Skin epidermis (tissue), 12 donors: ENCODE data around the gene COMMD1.

Experiments
- H3K27ac ChIP-seq, 21 experiments: fragments of 200-600 bp; sonication (generic) in 11 of 21; one replicate each; pipeline ENCODE4 v1.5.0; 2020; ENCODE audit warnings: mild to moderate bottlenecking in 3 of 21, inconsistent platforms in 2 of 21, moderate library complexity in 2 of 21
- H3K4me3 ChIP-seq, 7 experiments: fragments of 200-600 bp; sonication (generic) in 2 of 7; one replicate each; pipeline ENCODE4 v1.5.0; 2020; ENCODE audit warnings: inconsistent platforms in 2 of 7, mild to moderate bottlenecking in 2 of 7, moderate library complexity in 1 of 7

Gene COMMD1

DNA sequence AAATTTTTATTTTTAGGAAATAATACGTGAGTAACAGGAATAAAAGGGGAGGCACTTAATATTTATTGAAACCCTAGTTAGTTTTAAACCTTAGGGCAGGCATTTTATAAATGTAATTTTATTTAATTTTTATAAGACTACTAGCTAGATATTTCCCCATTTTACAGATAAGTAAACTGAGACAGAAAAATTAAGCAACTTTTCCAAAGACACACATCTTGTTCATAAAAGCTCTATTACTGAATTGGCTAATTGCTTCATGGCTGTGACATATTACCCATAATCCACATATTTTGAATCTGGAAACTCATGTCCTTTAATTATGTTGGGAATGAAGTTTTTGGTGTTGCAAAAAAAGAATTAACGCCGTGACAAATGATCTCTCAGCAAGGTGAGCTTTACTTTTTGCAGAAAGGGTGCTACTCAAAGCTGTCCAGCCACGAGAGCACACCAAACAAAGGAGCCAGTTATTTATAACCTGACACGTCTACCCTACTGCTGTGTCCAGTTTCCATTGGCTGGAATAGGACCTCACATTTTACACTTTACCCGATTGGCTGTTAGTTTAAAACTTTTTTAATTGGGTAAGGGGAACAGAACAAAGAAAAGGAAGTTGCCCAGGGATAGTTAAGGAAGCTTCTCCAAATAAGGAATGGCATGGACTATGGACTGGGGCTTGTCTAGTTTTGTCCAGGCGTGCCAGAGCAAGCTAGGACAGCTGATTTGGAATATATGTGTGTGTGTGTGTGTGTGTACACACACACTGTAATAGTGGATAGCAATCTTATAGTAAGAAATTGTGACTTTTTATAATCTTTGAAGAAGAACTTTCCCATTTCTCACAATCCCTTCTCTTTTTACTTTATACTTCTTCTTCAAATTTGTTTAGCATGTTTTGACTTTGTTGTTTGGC lies 54.2 kb downstream of the COMMD1 start:
- Histone ChIP-seq H3K4me3 (no peak overlapping the region), H3K27ac (no peak overlapping the region)

DNA sequence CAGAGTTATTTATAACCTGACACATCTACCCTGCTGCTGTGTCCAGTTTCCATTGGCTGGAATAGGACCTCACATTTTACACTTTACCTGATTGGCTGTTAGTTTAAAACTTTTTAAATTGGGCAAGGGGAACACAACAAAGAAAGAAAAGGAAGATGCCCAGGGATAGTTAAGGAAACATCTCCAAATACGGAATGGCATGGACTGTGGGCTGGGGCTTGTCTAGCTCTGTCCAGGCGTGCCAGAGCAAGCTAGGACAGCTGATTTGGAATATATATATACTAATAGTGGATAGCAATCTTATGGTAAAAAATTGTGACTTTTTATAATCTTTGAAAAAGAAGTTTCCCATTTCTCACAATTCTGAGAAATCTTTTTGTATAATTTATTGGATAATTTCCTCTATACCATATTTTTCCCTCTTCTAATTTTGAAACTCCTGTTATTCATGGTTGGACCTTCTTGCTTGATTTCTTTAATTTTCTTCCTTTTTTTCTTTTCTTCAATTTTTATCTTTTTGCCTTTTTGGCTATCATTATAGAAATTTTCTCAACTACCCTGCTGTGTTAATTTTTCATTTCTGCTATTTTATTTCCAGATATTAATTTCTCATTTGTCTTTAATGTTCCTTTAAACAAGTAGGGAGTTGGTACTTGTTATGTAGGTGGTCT lies 55.9 kb downstream of the COMMD1 start:
- Histone ChIP-seq H3K4me3 (no peak overlapping the region), H3K27ac (no peak overlapping the region)

DNA sequence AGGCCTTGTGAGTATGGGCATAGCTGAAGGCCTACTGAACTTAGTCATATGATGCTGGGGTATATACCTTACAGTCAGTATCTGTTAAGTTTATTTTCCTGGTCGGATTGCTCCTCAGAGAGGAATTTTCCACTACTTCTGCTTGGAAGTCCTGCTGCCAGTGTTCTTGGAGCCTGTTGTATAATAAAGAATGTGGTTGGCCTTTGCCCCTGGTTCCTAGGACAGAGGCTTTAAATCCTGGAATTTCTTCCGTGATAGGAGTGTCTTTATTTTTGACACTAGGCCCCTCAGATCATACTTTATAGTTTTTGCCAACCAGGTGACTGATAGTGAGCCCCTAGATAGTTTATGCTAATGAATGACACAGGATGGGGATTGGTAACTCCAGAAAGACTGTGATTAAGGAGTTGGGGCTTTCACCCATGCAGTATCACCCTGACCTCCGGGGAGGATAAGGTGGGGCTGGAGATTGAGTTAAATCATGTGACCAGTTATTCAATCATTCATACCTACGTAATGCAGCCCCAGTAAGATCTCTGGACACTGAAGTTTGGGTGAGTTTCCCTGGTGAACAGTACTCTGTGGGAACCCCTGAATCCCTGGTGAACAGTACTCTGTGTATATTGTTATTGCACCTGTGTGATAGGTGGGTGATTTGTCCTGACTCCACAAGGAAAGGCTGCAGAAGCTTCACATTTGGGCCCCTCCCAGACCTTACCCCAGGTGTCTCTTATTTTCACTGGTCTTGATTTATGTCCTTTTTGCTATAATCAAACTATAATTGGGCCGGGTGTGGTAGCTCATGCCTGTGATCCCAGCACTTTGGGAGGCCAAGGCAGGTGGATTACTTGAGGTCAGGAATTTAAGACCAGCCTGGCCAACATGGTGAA lies 56.9 kb downstream of the COMMD1 start:
- no peak overlapping the region for H3K4me3 ChIP-seq
- no peak overlapping the region for H3K27ac ChIP-seq

DNA sequence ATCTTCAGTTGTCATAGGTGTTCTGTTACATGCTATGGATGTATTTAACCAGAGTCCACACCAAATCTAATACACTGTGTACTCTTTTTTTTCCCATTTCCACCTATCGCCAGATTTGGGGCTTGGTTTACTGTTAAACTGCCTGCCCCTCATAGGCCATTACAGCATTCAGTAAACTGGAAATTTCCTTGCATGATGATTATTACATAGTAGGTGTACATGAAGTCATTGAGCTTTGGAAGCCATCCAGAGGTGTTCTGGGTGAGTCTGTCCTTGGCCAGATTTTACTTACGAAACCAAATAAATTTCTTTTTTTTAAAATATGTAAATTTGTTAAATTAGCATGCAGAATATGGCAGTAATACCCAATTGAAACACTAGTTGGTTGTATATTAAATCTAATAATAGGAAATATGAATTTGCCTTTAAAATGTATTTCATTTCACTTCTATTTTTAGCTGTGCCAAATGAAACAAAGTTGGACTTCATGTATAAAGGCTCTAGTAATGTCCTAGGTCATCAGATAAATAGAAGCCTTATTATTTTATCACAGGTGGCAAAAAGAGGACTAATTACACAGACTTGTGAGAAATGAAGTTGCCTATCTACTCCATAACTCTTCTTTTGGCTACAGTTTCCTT lies 60.7 kb downstream of the COMMD1 start:
- no peak overlapping the region for H3K4me3 ChIP-seq
- H3K27ac ChIP-seq, result no peak overlapping the region

DNA sequence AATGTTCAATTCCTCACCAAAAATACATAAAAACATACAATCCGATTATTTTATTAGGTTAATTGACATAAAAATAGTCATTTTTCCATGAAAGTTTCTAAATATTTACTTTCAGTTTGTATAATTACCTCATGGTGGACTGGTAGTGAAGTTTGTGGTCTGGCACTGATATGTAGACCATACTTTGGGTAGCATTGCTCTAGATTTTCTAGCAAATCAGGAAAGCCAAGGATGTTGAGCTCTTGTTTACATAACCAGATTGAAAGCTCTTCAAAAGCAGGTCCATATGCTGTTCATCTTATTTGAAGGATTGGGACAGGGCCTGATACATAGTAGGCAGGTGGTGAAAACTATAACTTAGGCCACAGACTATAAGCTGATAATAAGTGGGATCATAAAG lies 61.8 kb downstream of the COMMD1 start:
- no peak overlapping the region for H3K27ac ChIP-seq
- no peak overlapping the region for H3K4me3 ChIP-seq

DNA sequence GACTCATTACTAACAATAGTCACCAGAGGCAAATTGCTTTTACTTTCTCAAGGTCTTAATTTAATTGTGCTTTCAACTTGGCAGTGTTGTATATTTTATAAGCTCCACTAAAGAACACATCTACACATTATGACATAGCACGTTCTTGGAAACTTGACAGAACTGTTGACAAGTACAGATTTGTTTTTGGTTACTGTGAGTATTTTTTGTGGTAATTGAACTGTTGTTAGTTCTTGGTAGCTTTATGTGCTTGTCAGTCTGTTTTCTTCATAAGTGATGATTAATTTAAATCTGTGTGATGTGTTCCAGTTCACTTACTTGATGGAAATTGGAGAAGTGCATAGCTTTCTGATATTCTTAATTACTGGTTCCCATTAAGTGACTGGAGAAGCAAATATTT lies 63.9 kb downstream of the COMMD1 start:
- no peak overlapping the region for H3K4me3 ChIP-seq
- H3K27ac ChIP-seq, result no peak overlapping the region

DNA sequence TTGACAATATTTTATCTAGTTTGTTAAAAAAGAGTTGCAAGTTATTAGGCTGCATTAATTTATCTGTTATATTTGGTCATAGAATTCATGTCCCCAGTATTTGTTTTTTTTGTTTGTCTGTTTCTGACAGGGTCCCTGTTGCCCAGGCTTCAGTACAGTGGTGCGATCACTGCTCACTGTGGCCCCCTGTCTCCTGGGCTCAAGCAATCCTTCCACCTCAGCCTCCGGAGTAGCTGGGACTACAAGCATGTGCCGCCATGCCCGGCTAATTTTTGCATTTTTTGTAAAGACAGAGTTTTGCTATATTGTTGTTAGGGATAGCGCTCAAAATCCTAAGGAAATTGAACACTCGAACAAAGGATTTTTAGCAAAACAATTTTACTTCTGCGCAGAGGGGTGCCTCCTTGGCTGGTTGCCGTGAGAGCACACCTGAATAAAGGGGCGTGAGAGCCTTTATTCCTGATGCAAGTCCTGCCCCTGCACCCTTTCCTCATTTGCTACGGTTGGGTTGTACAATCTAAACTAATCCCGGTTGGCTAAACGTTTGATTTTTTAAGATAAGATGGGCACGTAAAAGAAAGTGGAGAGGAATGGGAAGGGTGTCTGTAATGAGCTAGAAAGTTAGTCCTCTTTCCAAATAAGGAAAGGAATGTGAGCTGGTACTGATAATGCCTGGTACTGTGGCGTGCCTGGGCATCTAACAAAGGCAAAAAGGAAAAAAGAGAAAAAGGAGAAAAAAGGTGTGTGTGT lies 65.5 kb downstream of the COMMD1 start:
- Histone ChIP-seq H3K4me3 (peak overlapping the region in 1 of 7 experiments; percentile 27), H3K27ac (peak overlapping the region in 3 of 21 experiments; percentile 9 to 38 (median 11))

DNA sequence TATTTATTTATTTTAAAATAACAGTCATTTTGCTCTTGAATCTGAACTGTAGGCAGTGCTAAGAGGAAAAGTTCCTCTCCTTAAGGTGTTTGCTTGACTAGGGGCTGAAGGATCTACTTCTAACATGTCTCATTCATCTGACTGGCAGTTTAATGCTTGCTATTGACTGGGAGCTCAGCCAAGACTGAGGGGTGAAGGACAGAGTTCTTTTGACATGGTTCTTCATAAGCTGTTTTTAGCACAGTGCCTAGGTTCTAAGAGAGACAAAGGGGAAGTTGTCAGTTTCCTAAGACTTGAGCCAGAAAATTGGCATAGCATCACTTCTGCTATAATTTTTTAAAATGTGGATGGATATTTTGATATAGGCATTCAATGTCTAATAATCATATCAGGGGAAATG lies 73.0 kb downstream of the COMMD1 start:
- no peak overlapping the region for H3K4me3 ChIP-seq
- H3K27ac ChIP-seq, result no peak overlapping the region

DNA sequence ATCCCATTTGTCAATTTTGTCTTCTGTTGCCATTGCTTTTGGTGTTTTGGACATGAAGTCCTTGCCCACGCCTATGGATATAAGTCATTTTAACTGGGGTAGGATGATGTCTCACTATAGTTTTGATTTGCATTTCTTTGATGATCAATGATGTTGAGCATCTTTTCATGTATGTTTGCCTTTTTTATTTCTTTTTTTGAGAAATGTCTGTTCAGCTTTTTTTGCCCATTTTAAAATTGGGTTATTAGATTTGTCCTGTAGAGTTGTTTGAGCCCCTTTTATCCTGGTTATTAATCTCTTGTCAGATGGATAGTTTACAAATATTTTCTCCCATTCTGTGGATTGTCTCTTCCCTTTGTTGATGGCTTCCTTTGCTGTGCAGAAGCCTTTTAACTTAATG lies 75.3 kb downstream of the COMMD1 start:
- Histone ChIP-seq H3K4me3 (no peak overlapping the region), H3K27ac (no peak overlapping the region)

DNA sequence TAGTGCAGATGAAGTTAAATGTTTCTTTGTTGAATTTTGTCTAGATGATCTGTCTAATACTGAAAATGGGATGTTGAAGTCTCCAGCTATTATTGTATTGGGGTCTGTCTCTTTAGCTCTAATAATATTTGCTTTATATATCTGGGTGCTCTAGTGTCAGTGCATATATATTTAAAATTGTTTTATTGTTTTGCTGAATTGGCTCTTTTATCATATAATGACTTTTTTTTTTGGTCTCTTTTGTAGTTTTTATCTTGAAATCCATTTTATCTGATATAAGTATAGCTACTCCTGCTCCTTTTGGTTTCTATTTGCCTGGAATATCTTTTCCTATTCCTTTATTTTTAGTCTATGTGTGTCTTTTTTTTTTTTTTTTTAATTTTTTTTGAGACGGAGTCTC lies 79.2 kb downstream of the COMMD1 start:
- H3K4me3 ChIP-seq, result no peak overlapping the region
- no peak overlapping the region for H3K27ac ChIP-seq

DNA sequence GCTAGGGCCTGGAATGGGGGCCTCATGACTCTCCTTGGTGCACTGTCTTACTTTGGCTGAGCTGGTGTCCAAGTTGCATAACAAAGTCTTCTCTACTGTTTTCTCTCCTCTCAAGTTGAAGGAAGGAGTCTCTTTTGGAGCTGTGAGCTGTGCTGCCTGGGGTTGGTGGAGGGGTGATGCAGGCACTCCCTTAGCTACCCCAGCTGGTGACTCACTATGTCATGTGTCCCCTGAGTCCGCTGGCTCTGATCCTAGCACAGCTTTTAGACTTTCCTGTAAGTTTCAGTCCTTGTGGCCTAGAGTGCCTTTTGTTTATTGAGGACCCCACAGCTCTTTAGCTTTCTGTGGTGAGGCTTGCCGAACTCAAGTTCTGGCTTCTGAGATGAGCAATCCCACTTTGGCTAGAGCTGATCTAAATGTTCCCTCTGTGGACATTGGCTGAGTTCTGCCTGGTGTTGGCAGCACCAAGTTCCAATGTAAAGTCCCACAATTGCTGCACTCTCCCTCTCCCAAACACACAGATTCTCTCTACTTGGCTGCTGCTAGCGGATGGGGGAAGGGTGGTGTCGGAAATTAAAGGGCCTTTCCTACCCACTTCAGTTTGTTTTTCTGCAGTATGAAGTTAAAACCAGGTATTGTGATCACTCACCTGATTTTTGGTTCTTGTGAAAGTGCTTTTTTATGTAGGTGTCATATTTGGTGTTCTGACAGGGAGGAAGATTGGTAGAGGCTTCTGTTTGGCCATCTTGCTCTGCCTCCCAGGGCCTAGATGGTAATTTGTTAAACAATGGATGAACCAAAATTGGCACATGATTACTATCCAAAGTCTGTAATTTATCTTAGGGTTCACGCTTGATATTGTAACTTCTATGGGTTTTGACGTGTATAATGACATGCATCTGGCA lies 83.2 kb downstream of the COMMD1 start:
- Histone ChIP-seq H3K4me3 (no peak overlapping the region), H3K27ac (no peak overlapping the region)

DNA sequence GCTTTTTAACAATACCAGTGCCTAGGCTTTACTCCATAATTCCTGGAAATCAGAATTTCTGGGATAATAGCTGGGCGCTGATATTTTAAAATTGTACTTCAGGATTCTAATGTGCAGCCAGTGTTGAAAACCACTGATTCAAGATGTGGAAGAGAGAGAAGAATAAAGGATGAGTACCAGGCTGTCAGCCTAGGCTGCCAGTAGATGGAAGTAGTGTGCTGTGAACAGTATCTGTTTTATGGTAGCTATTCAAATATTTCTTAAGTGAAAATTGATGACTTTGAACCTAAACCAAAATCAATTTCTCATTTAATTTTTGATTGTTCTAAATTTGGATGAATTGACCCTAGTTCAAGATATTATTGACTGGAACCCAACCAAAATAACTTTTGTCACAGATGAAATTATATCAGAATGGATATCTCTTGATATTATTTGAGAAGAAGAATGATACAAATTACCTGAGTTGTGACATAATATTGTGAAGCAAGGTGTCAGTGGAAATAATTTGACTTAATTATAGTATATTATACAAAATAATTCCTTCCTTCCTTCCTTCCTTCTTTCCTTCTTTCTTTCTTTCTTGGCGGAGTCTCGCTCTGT lies 88.0 kb downstream of the COMMD1 start:
- H3K4me3 ChIP-seq, result no peak overlapping the region
- no peak overlapping the region for H3K27ac ChIP-seq

DNA sequence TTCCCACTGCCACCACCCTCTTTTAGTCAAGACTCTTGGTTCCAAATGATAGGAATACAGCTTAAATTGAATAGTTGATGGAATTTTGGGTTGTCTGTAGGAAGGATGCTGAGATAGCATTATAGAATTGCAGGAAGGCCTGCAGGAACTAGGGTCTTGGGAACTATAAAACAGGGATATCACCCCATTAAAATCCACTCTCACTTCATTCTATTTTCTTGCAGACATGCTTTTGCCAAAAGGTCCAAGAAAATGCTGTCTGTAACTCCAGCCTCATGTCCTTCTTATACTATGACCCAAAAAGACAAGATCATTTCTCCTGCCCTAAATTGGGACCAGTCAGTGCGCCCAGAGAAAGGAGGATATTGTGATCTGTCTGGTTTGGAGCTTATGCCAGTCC lies 89.1 kb downstream of the COMMD1 start:
- Histone ChIP-seq H3K4me3 (no peak overlapping the region), H3K27ac (no peak overlapping the region)

DNA sequence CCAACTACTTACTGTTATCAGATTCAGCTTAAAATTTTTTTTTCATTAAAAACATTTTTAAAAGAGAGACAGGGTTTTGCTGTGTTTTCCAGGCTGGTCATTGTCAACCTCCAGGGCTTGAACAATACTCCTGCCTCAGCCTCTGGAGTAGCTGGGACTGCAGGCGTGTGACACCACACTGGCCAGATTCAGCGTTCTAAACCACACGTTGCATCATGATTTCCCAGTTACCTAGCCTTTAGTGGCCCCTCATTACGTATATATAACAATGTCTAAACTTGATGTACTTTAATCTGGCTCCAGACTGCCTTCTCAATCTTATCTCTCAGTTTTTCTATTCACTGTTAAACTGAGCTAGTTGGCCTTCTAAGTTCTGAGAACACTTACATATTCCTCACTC lies 89.6 kb downstream of the COMMD1 start:
- no peak overlapping the region for H3K27ac ChIP-seq

DNA sequence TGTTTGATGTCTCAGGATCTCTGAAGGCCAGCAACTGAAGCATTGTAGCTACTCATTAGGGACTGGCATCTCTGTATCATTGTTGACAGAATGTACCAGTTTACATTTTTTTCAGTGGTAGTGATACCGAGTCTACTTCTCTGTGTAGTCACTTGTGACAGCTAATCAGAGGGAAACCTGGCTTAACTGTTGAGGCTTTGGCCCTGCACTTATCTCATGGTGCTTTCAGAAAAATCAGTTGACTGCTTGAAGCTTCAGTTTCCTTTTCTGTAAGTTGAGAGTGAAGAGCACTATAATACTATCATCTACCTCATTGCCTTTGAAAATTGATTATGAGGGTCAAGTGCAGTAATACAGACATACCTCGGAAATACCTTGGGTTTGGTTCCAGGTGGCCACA lies 90.0 kb downstream of the COMMD1 start:
- Histone ChIP-seq H3K27ac (no peak overlapping the region), H3K4me3 (no peak overlapping the region)

More for the DNA sequence above, 89.6 kb downstream of the COMMD1 start:
- no peak overlapping the region for H3K4me3 ChIP-seq

DNA sequence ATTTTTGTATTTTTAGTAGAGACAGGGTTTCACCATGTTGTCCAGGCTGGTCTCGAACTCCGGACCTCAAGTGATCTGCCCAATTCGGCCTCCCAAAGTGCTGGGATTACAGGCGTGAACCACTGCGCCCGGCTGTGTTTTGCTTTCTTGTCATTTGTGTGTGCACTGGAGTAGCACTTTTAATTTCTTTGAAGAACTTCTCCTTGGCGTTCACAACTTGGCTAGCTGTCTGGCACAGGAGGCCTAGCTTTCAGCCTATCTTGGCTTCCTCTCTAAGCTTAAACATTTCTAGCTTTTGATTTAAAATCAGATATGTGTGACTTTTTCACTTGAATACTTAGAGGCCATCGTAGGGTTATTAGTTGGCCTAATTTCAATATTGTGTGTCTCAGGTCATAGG lies 93.0 kb downstream of the COMMD1 start:
- no peak overlapping the region for H3K4me3 ChIP-seq
- no peak overlapping the region for H3K27ac ChIP-seq

DNA sequence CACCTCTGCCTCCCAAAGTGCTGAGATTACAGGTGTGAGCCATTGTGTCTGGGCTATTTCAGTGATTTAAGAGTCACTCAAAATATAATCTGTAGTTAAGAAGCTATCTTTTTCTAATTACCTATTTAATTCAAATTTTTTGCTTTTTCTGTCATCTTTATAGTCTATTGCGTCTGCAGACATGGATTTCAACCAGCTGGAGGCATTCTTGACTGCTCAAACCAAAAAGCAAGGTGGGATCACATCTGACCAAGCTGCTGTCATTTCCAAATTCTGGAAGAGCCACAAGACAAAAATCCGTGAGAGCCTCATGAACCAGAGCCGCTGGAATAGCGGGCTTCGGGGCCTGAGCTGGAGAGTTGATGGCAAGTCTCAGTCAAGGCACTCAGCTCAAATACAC lies 95.1 kb downstream of the COMMD1 start:
- no peak overlapping the region for H3K27ac ChIP-seq
- no peak overlapping the region for H3K4me3 ChIP-seq

DNA sequence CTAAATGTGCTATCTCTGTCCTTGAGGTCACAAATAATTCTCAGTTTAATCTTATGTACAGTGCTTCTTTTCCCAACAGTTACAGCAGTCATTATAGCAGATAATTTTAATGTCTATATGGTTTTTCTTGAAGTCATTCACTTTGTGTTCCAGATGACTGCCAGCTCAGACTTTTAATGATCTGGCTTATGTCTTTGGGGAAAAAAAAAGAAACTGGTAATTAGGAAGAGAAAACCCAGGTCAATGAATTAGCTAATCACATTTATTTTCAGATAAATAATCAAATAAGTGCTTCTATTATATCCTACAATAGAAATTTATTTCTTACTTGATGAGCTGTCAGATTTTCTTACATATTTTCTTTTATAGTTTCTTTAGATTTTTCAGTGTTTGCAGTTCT lies 96.0 kb downstream of the COMMD1 start:
- H3K4me3 ChIP-seq, result no peak overlapping the region
- H3K27ac ChIP-seq, result no peak overlapping the region
